Measurements from ENCODE around the gene PLAA.
A peak's percentile ranks its signal among the peaks of the same experiment; 100 is the strongest.

Gene PLAA

DNA sequence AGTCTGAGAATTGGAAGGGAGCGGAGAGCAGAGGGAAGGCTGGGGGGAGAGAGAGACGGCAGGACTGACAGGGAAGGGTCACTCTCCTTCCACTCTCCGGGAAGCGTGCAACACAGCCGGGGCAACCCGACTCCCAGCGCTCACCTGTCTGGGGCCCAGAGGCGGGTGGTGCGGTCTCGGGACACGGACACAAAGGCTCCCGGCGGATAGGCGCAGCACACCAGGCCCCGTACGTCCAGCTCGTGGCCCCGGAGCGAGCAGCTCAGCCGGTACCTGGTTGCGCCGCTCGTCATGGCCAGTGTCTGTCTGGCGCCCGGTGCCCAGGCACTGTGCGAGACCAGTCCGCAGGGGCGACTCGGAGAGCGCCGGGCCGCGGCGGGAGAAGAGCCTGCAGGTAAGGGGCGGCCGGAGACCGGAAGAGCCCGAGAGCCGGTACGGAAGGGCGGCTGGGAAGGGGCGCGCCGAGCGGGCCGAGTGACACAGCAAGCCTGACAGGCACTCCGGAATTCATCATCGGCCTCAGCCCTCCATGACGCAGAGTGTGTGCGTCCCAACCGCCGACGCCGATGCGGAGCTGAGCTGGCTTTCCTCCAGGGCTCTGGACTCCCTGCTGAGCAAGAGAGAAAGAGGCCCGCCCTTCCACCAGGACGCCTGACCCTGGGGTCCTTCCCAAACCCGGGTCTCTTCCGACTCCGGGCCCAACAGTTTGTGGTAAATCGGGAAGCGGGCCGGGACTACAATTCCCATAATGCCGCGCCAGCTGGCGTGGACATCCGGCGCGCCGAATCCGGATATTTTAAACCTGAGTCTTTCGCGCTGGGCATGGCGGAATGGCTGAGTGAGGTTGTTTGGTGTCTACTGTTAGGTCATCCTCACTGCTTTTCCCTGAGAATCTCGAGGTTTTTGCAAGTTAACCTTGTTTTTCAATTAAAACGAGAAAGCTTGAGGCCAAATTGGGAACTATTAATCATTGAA is at the start of gene PLAA:
PLAA (minus strand) TSS at position 490 of the 975 bp plus-strand sequence; CDS start at position 293, 197 bp downstream.
- peak; percentile 95 for DNase-seq (ENCODE audit: low spot score)

DNA sequence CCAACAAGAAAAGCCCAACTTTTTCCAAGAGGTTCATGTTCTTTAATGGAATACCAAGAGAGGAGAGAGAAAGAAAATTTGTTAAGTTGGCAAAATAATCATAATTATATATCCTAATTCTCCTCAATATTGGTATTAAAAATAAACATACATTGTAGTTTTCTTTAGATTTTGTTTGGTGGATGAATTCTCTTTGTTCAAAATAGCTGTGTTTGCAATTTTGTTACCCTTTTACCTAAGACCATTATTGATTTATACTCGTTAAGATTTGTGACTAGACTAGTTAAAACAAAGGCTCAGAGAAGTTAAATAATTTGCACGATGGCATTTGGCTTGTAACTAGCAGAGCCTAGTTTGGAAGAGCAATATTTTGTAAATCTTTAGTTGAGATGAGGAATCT is 48.8 kb upstream of the PLAA start:
- no peak for DNase-seq (ENCODE audit: low spot score)

DNA sequence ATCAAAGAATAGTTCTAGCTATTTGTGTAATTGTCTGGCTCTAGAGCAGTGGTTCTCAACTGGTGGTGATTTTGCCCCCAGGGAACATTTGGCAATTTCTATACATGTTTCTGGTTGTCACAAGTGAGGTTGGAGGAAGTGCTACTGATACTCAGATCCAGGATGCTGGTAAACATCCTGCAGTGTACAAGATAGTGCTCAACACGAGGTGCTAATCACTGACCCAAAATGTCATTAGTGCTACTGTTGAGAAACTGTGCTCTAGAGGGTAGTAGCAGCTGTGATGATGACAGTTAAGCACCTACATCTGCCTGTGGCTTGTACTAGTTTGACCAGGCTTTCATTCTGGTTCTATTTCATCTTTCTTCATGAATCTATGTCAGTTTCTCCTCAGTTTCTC is 36.3 kb upstream of the PLAA start:
- DNase-seq (ENCODE audit: low spot score): no peak

DNA sequence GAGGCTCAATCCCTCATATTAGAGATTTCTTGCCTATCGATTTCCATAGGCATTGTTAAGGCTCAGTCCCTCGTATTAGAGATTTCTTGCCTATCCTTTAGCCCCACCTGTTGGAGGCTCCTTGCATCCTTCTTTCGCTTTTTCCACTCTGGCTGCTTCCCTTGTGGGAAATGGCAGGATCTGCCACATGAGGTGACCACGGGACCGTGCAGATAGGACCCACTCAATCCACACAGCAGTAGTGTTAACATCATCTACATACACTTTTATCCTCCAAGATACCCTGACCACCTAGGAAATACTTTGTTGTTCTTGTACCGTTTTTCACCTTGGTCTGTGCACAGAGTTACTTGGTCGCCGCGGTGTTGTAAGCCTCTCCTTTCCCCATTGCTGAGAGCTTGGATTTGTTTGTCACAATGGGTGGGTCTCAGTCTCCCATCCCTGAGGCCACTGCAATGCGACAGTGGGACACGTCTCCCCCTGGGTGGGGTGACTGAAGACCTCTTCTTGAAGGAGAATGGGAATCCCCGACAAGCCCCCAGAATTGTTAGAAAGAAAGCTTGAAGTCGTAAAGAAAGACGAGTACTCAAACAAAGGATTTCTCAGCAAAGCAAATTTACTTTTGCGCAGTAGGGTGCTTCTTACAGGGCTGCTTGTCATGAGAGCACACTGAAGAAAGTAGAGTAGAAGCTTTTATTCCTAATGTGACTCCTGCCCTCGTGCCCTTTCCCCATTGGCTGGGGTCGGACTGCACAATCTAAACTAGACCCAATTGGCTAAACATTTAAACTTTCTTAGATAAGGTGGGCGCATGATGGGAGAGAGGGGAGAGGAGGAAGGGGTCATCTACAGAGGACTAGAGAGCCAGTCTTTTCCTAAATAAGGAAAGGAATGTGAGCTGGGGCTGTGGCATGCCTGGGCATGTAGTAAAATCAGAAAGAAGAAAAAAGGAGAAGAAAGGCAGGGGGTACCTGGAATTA is 29.0 kb upstream of the PLAA start:
- DNase-seq (ENCODE audit: low spot score): peak; percentile 44

DNA sequence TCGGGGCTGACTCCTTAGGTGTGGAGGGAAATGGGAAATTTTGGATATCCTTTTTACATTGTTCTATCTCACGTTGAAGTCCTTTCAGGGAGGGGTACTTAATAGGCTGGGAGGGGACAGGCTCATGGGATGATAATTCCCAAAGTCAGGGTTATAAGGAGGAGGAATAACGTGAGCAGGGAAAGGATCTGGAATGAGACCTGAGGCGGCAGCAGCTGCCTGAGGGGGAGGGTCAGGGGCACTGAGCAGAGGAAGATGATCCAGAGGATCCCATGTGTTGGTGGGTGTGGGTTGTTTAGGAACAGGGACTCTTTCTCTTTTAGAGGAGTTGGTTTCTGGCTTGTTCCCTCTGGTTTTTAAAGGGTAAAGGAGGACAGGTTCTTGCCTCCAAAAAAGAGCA is 27.9 kb upstream of the PLAA start:
- no peak for DNase-seq (ENCODE audit: low spot score)

DNA sequence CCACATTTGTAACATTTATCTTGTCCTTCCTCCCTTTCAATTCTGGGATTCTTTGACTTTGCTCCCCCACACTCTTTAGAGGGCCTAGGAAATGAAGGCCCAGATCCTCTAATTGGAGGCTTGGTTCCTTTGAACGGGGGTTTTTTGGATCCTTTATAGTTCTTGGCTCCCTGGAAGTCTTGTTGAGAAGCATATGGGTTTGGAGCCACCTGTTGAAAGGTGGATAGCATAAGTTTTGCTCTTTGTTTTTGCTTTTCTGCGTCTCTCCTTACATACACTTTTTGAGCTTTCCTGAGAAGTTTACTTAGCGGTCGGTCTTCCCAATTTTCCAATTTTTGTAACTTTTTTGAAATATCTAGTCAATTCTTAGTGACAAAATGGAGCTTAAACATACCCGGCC is 26.9 kb upstream of the PLAA start:
- DNase-seq (ENCODE audit: low spot score): no peak

DNA sequence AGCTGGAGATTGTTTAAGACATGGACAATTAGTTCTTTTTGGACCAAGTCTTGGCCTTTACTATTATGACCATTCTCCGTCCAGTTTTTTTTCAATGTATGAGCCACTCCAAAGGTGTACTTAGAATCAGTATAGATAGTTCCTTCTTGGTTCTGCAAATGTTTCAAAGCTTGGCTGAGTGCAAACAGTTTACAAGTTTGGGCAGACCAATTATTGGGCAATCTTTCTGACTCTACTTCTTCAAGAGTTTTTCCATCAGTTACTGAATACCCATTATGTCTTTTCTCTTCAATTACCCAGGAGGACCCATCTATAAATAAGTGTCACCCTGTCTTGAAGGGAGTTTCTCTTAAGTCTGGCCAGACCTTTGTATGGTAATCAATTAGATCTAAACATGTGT is 24.7 kb upstream of the PLAA start:
- no peak for DNase-seq (ENCODE audit: low spot score)

DNA sequence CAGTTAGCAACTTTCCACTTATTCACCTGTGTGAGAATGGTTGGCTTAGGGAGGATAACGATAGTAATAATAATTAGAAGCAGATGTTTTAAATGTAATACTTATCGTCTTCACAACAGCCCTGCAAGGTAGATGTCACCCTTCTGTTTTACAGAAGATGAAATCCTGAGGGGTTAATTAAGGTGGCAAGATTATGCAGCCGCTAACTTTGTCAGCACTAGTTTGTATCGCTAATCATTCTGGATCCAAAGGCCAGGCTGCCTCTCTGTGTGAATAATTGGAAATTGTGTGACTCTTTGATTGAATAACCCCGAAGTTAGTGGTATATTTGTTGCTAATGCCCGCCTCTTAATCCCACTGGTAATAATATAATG is 9.8 kb upstream of the PLAA start:
- DNase-seq (ENCODE audit: low spot score): peak; percentile 31

DNA sequence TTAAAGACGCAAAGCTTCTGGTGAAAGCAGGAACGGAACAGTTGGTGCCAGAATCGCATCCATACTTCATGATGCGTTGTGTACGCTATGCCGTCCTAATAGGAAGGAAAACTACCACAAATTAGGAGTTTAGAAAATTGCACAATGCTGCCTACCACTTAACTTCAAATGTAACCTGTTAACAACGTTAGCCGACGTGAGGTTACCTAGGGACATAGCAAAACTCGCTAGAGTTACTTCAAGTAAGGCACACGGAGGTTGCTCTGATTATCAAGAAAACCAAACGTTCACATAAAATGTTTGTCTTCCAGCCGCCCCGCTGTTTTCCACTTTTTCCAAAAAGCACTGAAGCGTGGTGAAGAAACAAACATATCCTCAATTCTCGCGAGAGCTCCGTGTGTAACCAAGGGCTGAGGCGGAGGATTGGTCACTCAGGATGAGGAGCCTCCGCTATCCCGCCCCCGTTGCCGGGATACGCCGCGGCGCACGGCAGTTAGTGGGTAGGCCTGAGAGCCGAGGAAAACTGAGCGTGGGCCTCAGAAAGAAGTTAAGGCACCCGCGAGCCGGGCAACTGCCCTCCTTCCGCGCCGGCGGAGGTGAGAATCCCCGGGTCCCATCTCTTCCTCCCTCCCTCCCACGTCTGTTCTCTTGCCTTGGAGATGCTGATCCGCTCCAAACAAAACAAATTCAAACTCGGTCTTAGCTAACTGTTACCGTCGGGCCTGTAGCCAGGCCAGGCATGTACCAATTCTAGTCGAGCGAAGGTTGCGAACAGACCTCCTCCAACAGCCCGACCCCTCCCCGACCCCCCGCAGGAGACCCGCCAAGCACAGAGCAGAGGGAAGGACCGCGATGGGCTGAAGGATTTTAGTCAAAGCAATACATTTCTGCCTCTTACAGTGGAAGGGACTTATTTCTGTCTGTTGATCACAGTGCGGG is 9.1 kb upstream of the PLAA start, which contains the start of gene IFT74:
IFT74 (plus strand) TSS at position 492 of the 939 bp plus-strand sequence. CDS start 5,556 bp downstream, outside the sequence.
- peak; percentile 97 for DNase-seq (ENCODE audit: low spot score)

DNA sequence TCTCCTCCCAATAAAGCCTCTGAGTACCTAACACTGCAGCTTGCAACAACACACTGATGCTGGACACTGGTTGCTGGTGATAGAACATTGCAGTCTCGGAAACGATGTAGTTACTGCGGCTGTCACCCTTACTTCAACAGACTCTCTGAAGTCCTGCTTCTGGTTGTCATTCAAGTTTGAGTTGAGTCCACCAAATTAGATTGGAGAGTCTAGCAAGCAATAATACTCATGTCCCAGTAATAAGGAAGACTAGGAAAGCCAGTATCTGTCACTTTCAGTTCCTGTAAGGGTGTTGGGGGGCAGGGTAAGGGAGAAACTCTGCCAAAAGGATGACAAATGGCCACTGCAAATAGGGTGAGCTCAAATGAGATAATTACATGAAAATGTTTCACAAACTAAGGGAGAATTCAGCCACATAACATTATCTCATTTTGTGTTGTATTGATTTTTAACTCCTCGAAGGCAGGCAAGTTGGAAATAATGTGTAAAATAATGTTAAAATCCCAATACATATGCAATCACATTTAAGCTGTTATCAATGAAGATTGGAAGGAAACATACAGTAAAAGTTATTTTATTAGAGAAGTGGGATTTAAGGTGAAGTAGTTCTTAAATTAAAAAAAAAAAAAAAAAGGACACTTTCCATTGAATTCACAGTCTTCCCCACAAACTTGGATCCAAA is 8.3 kb upstream of the PLAA start:
- DNase-seq (ENCODE audit: low spot score): peak; percentile 65

DNA sequence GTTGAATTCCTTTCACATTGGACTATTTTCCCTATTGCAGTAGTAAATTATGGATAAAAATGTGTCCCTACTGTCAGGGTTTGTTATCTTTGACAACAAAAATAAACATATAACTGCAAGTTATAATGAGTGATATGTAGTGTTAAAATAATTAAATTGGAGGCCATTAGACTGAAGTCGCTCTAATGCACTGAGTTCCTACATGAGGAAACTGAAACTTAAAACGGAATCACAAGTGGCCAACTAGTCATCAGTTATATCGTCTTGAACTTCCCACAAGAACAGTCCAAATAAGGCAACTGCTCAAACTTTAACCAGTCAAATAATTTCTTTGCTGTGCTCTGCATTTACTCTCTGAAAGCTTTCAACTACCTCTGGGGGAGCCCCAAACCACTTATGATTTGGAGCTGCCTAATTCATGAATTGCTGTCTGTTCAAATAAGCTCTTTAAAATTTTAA is 7.0 kb upstream of the PLAA start:
- peak; percentile 89 for DNase-seq (ENCODE audit: low spot score)

DNA sequence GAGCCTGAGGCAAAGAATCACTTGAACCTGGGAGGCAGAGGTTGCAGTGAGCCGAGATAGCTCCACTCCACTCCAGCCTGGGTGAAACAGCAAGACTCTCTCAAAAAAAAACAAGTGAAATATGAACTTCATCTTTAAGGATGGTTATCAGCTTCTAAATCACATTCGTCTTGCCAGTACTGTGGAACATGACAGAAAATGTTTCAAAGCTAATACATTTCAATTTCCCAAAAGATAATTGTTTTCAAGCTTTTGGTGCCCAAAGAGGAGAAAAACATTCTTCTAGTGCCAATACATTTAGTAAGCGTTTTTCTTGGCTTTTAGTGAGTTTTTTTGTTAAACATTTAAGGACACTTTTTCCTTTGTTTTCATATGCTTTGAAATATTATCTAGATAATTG is 4.8 kb upstream of the PLAA start:
- no peak for DNase-seq (ENCODE audit: low spot score)

DNA sequence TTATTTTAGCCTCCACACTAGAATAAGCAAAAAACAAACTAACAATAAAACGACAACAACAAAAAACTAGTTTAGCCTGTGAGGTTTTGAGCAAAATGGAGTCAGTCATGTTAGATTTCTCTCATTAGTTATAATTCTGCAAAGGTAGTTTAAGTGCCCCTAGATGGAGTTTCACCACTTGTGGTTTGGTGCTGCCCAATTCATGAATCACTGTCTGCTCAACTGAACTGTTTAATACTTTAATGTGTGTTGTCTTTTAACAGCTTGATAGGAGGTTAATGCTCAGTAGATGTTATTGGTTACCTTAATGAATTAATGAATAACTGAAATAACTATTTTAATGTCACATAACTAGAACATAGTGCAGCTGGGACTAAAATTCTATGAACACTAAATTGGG is 3.5 kb upstream of the PLAA start:
- no peak for DNase-seq (ENCODE audit: low spot score)

DNA sequence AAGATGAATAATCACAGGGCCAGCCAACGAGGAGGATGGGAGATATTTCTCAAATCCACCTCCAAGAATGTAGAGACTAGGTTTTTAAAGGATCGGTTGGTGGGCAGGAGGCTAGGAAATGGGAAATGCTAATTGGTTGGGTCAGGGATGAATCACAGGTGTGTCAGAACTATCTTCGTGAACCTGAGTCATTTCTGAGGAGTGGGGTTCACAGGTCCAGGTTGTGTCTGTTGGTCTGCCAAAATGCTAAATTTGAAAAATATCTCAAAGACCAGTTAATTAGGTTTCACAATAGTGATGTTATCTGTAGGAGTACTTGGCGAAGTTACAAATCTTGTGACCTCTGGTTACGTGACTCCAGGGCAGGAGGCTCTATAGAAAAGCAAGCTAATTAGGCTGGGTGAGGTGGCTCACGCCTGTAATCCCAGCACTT is 2.6 kb upstream of the PLAA start:
- peak; percentile 63 for DNase-seq (ENCODE audit: low spot score)

DNA sequence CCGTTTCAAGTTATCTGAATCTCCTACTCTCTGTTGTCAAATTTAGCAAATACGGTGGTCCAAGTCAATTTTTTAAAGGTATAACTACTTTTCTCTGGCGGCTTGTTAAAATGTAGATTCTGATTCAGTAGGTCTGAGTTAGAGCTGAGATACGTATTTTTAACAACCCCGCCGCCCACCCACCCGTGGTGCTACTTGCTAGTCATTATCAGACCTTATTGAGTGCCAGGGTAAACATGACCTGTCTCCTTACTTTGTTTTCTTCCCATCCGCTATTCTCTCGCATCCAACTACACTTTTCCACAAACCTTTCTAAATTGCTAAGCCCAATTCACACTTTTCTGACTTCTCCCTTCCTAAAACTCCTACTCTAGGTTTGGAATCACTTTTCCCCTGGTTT is 694 bp upstream of the PLAA start:
- DNase-seq (ENCODE audit: low spot score): peak; percentile 41

DNA sequence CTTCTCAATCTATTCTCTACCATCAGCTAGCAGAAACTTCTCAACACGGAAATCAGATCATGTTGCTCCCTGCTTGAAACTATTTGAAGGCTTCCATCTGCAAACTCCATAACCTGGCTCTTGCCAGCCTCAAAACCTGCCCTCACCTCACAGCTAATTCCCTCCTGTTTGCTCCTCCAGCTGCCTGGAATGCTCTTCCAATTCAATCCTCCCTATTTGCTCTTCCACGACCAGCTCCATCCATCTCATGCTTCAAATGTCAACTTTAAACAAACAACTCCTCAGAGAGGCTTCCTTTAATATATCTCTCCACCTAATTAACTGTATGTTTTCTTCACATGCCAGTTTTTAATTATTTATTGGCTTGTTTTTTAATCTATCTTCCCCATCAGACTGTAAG is 1.5 kb downstream of the PLAA start:
- DNase-seq (ENCODE audit: low spot score): no peak

DNA sequence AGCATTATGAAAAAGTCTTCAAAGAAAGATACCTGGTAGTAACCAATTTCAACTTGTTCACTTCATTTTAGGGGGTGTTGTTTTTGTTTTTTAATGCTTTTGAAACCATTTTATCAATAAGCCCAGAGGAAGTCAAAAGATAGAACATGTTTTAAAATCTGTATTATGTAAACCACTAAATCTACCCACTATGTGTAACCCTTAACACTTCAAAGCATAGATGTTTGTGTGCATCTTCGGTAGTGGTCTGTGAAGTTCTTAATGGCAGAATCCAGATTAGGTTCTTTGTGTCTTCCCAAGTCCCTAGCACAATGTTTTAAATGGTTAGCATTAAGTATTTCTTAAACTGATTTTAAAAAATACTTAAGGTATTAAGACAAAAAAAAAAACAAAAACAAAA is 6.3 kb downstream of the PLAA start:
- DNase-seq (ENCODE audit: low spot score): no peak

DNA sequence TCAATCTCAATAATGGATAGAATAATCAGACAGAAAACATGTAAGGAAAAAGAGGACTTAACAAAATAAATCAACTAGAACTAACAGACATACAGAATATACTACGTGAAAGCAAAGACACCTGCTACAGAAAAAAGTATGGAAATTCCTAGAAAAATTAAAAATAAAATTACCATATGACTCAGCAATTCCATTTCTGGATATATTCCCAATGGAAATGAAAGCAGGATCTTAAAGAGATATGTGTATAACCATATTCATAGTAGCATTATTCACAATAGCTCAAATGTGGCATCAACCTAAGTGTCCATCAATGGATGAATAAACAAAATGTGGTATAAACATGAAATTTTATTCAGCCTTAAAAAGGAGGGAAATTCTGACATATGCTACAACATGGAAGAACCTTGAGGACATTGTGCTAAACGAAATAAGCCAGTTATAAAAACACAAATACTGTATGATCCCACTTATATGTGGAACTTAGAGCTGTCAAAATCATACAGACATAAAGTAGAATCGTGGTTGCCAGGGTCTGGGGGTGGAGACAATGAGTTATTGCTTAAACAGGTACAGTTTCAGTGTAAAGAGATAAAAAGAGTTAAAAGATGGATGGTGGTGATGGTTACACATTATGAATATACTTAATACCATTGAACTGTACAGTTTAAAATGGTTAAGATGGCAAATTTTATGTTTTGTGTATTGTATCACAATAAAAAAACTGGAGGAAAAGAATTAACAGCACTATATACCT is 6.9 kb downstream of the PLAA start:
- DNase-seq (ENCODE audit: low spot score): no peak

DNA sequence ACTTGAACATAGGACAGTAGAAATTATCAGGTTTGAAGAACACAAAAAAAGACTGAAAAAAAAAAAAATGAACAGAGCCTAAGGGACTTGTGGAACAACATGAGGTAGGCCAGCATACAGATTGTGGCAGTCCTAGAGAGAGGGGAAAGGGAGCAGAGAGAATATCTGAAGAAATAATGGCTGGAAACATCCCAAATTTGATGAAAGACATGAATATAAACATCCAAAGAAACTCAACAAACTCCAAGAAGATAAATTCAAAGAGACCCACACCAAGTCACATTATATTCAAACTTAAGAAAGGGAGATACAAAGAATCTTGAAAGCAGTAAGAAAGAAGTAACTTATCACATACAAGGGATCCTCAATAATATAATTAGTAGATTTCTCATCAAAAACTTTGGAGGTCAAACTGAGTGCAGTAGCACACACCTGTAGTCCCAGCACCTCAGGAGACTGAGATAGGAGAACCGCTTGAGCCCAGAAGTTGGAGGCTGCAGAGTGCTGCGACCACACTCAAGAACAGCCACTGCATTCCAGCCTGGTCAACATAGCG is 9.1 kb downstream of the PLAA start:
- no peak for DNase-seq (ENCODE audit: low spot score)

DNA sequence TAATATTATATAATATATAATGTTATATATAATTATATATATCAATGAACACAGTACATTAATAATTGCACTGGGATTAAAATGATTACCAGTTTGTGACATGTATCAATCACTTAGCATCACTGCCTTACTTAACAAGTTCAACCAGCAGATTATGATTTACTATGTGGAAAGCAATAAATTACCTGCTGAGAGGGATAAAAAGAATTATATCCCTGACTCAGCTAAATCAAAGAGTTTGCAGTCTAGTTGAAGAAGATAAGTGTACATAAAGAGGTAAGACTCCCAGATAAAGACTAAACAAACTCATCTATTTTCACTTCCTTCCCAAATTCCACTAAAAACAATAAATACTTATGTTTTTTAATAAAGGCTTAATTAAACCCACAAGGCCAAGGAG is 11.2 kb downstream of the PLAA start:
- no peak for DNase-seq (ENCODE audit: low spot score)
